SK-N-MC (cell line): ENCODE measurements around the gene FBXL17.

Experiments
- EZH2 ChIP-seq: fragments of 200-600 bp; sonication (generic); IDR thresholded peaks from one replicate; pipeline ENCODE4 v1.6.1; 2017; ENCODE audit warnings: antibody characterized with exemption
- POLR2AphosphoS5 ChIP-seq: IDR thresholded peaks from 2 replicates; pipeline ENCODE4 v1.6.1; 2012; ENCODE audit warnings: mild to moderate bottlenecking, low read depth, low read length, borderline replicate concordance

GRCh38 chr5:107889387-107889786, 492.5 kb downstream of the FBXL17 start:
- TF ChIP-seq EZH2 (no peak), POLR2AphosphoS5 (no peak)
